Smooth muscle cell (in vitro differentiated cells): ENCODE data around the gene TRABD. TPM values are rescaled to one million over a fixed set of nuclear protein-coding genes. Genes with fewer than 3 reads are reported as not detected.
"Not testable (repeated sequence)": the region's sequence is repeated elsewhere in the genome, so short reads cannot be mapped to it uniquely, and the experiment has no call there.

Experiments used
- DNase-seq: peaks from one replicate; lab custom pipeline; 2025; ENCODE audit not compliant: unreplicated experiment; lab: John Stamatoyannopoulos, UW
- H2AFZ ChIP-seq: fragments of 200-600 bp; sonication (generic); 2 replicates; pipeline ENCODE4 v1.6.0; 2016; ENCODE audit warnings: antibody characterized with exemption, low read depth, mild to moderate bottlenecking
- H3F3A ChIP-seq: fragments of 200-600 bp; sonication (generic); 2 replicates; pipeline ENCODE4 v1.6.0; 2017; ENCODE audit warnings: antibody characterized with exemption, low read depth
- H3K27ac ChIP-seq: fragments of 200-600 bp; sonication (generic); 2 replicates; pipeline ENCODE4 v1.5.1; 2016; ENCODE audit warnings: low read depth, mild to moderate bottlenecking
- H3K27me3 ChIP-seq: fragments of 200-600 bp; sonication (generic); 2 replicates; pipeline ENCODE4 v1.6.1; 2016; ENCODE audit warnings: low read depth, mild to moderate bottlenecking
- H3K36me3 ChIP-seq: fragments of 200-600 bp; sonication (generic); 2 replicates; pipeline ENCODE4 v1.5.1; 2016; ENCODE audit warnings: low read depth
- H3K4me1 ChIP-seq: fragments of 200-600 bp; sonication (generic); 2 replicates; pipeline ENCODE4 v1.5.1; 2016; ENCODE audit warnings: low read depth
- H3K4me2 ChIP-seq: fragments of 200-600 bp; sonication (generic); 2 replicates; pipeline ENCODE4 v1.6.0; 2016; ENCODE audit warnings: mild to moderate bottlenecking
- H3K4me3 ChIP-seq: fragments of 200-600 bp; sonication (generic); 2 replicates; pipeline ENCODE4 v1.5.1; 2016; ENCODE audit warnings: mild to moderate bottlenecking
- H3K79me2 ChIP-seq: fragments of 200-600 bp; sonication (generic); 2 replicates; pipeline ENCODE4 v1.6.0; 2016; ENCODE audit warnings: low read depth, mild to moderate bottlenecking
- H3K9ac ChIP-seq: fragments of 200-600 bp; sonication (generic); 2 replicates; pipeline ENCODE4 v1.6.0; 2016; ENCODE audit warnings: low read depth
- H3K9me3 ChIP-seq: fragments of 200-600 bp; sonication (generic); replicated peaks from 2 replicates; pipeline ENCODE4 v1.5.1; 2016; ENCODE audit warnings: low read depth
- H4K20me1 ChIP-seq: fragments of 200-600 bp; sonication (generic); 2 replicates; pipeline ENCODE4 v1.6.0; 2016; ENCODE audit warnings: low read depth
- CTCF ChIP-seq: fragments of 200-600 bp; sonication (generic); IDR thresholded peaks from 2 replicates; pipeline ENCODE4 v1.5.1; 2017; ENCODE audit warnings: borderline replicate concordance, mild to moderate bottlenecking, antibody characterized with exemption; ENCODE audit not compliant: insufficient read depth, poor library complexity, severe bottlenecking
- WGBS: methylation state at CpG from one replicate; pipeline ENCODE4 v1.1.7; 2016; ENCODE audit warnings: low lambda C conversion rate; 5-methylcytosine and 5-hydroxymethylcytosine counted together
- polyA plus RNA-seq: library from polyadenylated mRNA; unstranded; fragments of >200 nt; fragmentation: Nextera tagmentation; extraction: Ambion mirVana; gene quantifications from 2 replicates; pipeline ENCODE4 v1.2.1, GENCODE V29; 2016
- total RNA-seq: library from RNA; depleted of rRNA; stranded (reverse); fragments of >200 nt; gene quantifications from 2 replicates; pipeline ENCODE4 v1.2.3, GENCODE V29; 2014

The TRABD gene
- total and polyA plus RNA-seq, 2 experiments from 2014 or later = 17.8 to 58.5 TPM

GRCh38 chr22:50146439-50147238 is 39.1 kb upstream of the TRABD start:
- H4K20me1 ChIP-seq = no peaks in the 10 kb centered on the region
- TF ChIP-seq CTCF = peak; percentile 31
- no peaks in the 10 kb centered on the region for H3K36me3 ChIP-seq
- H2AFZ ChIP-seq = no peak overlapping the region
- H3K27ac ChIP-seq = no peak overlapping the region
- no peak for DNase-seq
- H3K9me3 ChIP-seq = no peaks in the 10 kb centered on the region
- H3K79me2 ChIP-seq = no peaks in the 10 kb centered on the region
- no peak overlapping the region for H3K4me3 ChIP-seq
- no peak overlapping the region for H3K9ac ChIP-seq
- no peaks in the 10 kb centered on the region for H3K4me1 ChIP-seq
- H3K27me3 ChIP-seq = no peaks in the 10 kb centered on the region
- WGBS = 77% methylated on average over 26 of the region's 27 CpGs
- peaks cover 4% of the 10 kb centered on the region for H3F3A ChIP-seq
- H3K4me2 ChIP-seq = no peak overlapping the region

GRCh38 chr22:50147258-50148165 is 38.2 kb upstream of the TRABD start:
- H4K20me1 ChIP-seq, H3K4me1 ChIP-seq, H3F3A ChIP-seq, DNase-seq, H3K27ac ChIP-seq, H3K79me2 ChIP-seq, H3K4me3 ChIP-seq, H3K27me3 ChIP-seq, H3K36me3 ChIP-seq, H3K4me2 ChIP-seq, H3K9ac ChIP-seq, H3K9me3 ChIP-seq, H2AFZ ChIP-seq: not testable (repeated sequence)
- 83% methylated on average over 14 of the region's 26 CpGs for WGBS

- Histone ChIP-seq H3K9me3 (no peaks in the 10 kb centered on the region), H3K4me1 (no peaks in the 10 kb centered on the region), H3K9ac (no peak overlapping the region), H3K27me3 (no peaks in the 10 kb centered on the region), H2AFZ (no peak overlapping the region), H3K27ac (no peak overlapping the region), H4K20me1 (no peaks in the 10 kb centered on the region), H3K79me2 (no peaks in the 10 kb centered on the region), H3K4me3 (no peak overlapping the region), H3F3A (peaks cover 4% of the 10 kb centered on the region), H3K36me3 (no peaks in the 10 kb centered on the region), H3K4me2 (no peak overlapping the region)
- TF ChIP-seq CTCF = no peak
- no peak for DNase-seq
- WGBS = 91% methylated on average over 12 of the region's 12 CpGs
Measured at GRCh38 chr22:50148166-50148500, 37.6 kb upstream of the TRABD start.

- no peak overlapping the region for H3K4me3 ChIP-seq
- peak; percentile 64 for TF ChIP-seq CTCF
- no peak overlapping the region for H3K4me2 ChIP-seq
- H3K27me3 ChIP-seq = no peaks in the 10 kb centered on the region
- no peak for DNase-seq
- no peaks in the 10 kb centered on the region for H4K20me1 ChIP-seq
- no peak overlapping the region for H2AFZ ChIP-seq
- H3F3A ChIP-seq = no peaks in the 10 kb centered on the region
- no peak overlapping the region for H3K27ac ChIP-seq
- H3K79me2 ChIP-seq = no peaks in the 10 kb centered on the region
- no peak overlapping the region for H3K9ac ChIP-seq
- WGBS = 43% methylated on average over 22 of the region's 22 CpGs
- no peaks in the 10 kb centered on the region for H3K4me1 ChIP-seq
- no peaks in the 10 kb centered on the region for H3K9me3 ChIP-seq
- no peaks in the 10 kb centered on the region for H3K36me3 ChIP-seq
Measured at GRCh38 chr22:50148991-50149721, 36.6 kb upstream of the TRABD start.
